HG02970 (cell line): ENCODE data around the gene CCDC68.

Experiments used
- ATAC-seq: cut with Tn5 transposase; IDR thresholded peaks from one replicate; pipeline ENCODE4 v1.9.1; 2021; ENCODE audit warnings: mild to moderate bottlenecking, moderate library complexity, moderate number of reproducible peaks; ENCODE audit not compliant: unreplicated experiment, low FRiP score

Gene CCDC68

GRCh38 chr18:54961868-54962267 is 2.6 kb upstream of the CCDC68 start:
- no peak for ATAC-seq

GRCh38 chr18:54961016-54961423 is 1.8 kb upstream of the CCDC68 start:
- ATAC-seq, result no peak

DNA sequence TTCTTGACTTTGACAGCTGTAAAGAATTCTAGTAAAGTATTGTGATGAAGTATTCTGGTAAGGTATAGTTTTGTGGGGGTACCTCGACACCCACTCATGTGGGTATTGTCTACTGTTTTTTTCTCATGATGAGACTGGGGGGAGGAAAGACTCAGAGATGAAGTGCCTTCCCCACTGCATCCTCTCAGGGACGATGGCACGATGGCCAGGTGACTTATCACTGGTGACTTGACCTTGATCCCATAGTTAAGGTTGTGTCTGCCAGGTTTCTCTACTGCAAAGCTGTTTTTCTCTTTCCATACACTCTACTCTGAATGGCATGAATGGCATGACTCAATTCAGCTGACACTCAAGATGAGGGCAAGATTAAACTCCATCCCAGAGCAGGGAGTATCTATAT is 936 bp upstream of the CCDC68 start:
- no peak for ATAC-seq

DNA sequence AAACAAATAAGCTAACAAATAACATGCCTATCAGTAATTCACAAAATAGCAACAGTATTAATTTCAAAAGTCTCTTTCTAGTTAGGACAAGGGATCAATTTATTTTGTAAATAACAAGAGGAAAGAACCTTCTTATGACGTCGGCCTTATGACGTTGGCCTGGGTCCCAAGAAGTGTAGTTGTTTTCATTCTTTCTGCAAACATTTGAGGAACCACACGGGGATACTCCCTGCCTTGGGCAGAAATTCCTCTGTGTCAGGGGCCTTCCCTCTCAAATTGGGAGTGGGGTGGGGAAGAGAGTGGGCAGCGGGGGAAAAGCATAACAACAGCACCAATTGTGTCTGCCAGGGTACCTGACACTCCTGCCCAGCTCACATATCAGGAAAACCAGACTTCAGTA is 1.3 kb downstream of the CCDC68 start:
- ATAC-seq, result no peak

DNA sequence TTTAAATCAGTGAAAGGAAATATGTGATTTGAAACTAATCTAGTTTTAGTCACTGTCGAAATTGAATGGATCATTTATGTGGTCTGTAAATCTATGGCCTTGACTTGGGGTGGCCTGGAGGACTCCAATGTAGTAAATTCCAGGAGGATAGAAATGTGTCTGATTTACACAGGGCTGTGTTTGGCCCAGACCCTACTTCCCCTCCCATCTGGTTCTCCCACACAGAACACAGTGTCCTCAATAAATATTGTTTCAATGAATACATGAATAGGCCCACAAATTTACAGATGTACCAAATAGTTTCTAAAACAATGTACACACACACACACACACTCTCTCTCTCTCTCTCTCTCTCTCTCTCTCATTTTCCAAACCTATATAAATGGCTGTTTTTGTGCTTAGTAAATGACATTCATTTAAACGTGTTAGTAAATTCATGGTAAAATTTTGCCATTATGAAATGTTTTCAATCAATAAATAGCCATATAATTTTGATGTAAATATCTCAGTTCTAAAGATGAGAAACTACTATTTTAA is 1.9 kb downstream of the CCDC68 start:
- no peak for ATAC-seq

- no peak for ATAC-seq
These were observed 2.8 kb downstream of the CCDC68 start for GRCh38 chr18:54956506-54956905.

- ATAC-seq, result no peak
These were observed 7.2 kb downstream of the CCDC68 start for GRCh38 chr18:54952026-54952425.

DNA sequence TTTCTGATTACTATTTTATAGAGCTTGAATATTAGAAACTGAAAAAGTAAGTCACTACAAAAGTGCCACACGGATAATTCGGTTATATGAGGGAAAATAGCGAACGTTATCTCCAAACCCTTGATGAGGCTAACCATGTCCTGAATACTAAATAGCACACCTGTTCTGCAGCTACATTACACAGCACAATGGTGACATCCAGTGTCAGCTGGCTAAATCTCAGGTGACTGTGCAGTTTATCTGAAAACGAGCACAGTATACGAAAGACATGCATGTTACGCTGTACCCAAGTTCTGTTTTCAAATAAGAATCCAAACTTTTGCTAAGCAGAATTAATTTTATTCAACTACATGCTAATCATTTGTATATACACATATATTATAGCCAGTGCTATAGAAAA is 9.0 kb downstream of the CCDC68 start:
- ATAC-seq, result no peak

DNA sequence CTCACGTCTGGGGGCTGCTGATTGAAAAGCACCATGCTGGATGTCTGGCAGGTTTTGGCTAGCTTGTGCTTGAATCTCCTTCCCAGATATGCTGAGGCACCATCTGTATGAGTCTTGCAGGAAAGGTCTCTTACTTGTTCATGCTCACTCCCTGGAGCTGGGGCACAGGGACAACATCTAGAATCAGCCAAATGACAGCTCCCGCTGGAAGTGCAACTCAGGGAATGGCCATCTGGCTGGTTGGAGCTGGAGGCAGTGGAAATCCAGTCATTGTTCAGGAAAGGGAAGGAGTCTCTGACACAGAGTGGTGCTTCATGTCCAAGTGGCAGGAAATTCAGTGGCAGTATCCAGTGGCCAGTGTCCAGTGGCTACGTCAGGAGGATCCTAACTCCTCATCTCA is 9.7 kb downstream of the CCDC68 start:
- ATAC-seq, result no peak

- no peak for ATAC-seq
These were observed 10.9 kb downstream of the CCDC68 start for GRCh38 chr18:54948350-54948837.

DNA sequence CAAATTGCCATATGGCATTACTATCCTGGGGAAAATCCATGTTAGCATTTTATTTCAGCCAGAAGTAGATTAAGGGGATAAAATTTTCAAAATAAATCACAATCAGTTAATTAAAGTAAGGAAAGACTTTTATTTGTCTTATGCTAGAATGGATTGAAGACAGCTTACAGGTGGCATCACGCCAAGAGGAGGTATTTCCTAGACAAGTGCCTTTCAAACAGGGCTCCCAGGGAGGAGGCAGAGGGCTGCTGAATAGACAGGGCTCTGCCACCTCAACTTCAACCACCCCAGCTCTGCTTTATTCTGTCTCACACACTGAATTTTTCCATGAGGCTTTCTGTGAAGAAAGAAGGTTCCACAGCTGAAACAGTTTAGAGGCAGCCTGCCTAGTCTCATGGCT is 12.2 kb downstream of the CCDC68 start:
- ATAC-seq, result no peak

DNA sequence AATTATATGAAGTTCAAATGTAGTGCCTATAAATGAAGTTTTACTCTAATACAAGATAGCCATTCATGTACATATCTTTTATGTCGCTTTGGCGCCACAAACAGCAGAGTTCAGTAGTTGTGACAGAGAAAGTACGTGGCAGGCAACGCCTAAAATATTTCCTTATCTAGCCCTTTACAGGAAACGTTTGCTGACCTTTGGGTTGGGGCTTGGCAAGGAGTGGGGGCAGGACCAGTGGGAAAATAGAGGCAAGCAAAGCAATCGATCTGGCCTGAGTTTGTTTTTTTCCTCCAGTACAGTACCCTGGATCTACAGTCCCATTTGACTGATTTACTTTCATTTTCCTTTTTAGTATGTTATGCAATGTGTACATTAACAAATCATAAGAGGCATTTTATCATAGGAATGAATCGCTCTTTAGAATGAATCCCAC is 13.1 kb downstream of the CCDC68 start:
- ATAC-seq, result peak; percentile 78

GRCh38 chr18:54945576-54946125 is 13.6 kb downstream of the CCDC68 start:
- ATAC-seq, result no peak

GRCh38 chr18:54942569-54942968 is 16.7 kb downstream of the CCDC68 start:
- no peak for ATAC-seq

- ATAC-seq, result no peak
These were observed 17.1 kb downstream of the CCDC68 start for GRCh38 chr18:54942144-54942543.

GRCh38 chr18:54939361-54939917 is 19.8 kb downstream of the CCDC68 start:
- ATAC-seq, result no peak

DNA sequence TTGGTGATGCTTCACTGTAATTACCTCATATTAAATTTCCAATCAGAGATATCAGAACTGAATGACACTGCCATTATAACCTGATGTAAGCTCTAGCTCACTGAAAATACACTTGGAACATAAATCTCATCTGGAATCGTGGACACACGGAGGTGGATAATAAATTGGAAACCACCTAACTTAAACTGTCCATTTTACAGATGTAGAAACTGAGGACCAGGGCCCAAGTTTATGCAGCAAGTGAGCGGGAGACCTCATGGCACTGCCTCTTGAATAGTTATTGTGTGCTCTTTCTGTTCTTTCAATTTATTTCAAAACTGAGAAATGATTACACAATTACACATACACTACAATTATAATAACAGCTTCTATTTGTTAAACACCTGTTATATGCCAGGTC is 20.8 kb downstream of the CCDC68 start:
- ATAC-seq, result no peak

DNA sequence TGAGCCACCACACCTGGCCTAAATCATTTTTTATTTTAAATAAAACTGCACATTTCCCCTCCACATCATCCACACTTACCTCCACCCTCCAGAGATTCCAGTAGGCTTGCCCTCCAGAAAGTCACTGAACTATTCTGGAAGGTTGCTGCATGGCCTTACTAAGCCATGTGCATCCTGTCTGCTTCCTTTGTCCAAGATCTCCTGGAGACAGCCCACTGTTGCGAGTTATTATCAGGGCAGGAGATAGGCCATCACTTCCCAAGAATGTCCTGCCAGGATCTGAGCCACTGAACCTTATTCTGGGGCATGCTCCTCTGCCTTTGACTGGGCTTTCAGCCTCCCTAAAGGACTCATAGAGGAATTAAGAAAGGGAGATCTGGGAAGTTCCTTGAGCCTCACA is 26.8 kb downstream of the CCDC68 start:
- ATAC-seq, result no peak

DNA sequence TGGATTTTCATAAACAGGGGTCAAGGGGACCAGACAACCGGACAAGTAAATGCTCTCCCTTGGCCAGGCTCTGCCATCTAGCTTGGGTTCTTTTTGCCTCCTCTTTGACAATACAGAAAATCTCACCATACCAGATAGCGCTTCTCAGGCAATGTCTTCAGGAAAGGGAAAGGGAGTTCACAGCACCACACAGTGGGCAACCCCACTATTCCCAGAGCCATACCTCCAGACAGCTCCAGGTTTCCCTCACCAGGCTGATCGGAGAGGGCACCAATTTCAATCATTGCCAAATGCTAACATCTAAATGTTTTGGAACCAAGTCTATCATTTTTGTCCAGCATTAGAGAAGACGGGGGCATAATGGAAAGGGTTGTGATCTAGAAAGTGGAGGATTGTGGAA is 28.1 kb downstream of the CCDC68 start:
- no peak for ATAC-seq

DNA sequence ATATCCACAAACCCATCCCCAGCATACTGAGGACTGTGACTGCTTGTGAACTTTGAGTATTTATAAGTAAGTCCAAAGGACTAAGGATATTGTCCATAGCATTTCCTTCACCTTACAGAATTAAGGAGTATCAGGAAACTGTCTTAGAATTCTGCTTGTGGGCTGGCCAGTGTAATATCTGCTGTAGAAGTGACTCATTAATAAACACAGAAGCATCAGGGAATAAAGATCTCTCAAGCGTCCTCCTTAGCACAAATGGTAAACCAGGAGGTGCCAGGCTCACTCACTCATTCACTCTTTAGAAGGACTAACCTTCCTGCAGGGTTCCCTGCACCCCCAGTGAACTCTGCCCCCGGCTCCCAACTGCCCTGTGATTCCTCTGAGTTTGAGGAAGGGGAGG is 31.0 kb downstream of the CCDC68 start:
- ATAC-seq, result no peak

DNA sequence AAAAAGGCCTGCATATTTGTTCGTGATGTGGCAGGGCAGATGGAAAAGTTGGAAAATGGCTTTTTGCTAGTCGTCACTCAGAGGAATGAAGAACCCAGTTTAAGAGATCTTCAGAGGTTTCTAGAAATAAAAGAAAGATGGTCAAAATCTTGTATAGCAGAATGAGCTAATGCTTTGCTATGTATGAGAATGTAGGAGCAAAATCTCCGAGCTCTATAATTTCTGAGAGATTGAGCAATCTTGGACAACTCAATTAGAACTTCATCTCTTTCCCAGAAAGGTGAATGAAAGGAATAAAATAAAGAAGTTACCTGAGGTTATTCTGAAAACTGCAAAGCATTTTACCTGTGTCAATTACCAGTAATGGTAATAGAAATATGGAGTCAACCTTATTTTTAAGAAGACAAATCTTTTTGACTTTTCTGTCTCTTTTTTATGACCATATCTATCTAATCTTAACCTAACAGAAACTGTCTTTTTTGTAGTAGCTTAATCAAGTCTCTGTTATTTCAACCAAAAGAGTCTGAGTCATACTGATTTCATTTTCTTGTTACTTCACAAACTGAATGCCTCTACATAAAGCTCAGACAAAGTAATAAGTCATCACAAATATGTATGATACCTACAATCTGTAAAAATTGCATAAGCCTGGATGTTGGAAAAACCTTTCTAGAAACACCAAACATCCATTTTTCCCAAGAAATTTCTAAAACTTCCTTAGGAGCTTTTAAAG is 32.5 kb downstream of the CCDC68 start:
- no peak for ATAC-seq

DNA sequence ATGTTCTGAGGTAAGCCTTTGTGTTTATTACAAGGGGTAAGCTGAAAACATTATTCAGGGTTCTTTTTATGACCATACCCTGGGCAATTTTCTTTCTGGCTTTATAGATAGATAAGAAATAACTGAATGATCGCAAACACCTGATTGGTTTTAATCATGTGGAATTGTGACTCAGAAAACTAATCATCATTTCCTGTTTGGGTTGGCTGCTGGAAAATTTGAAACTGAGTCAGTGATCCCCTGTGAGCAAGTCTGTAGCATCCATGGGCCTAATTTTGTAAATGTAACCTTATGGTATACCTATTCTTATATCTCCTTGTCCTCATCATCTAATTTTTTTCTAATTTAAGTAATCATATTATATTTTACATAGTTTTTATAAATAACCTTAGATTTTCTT is 34.3 kb downstream of the CCDC68 start:
- no peak for ATAC-seq
